Smooth muscle cell (in vitro differentiated cells): Measurements from ENCODE around the gene MYO6. TPM values are rescaled to one million over a fixed set of nuclear protein-coding genes. Genes with fewer than 3 reads are reported as not detected.

Experiments used
- DNase-seq: peaks from one replicate; lab custom pipeline; 2025; ENCODE audit not compliant: unreplicated experiment; lab: John Stamatoyannopoulos, UW
- H2AFZ ChIP-seq: fragments of 200-600 bp; sonication (generic); 2 replicates; pipeline ENCODE4 v1.6.0; 2016; ENCODE audit warnings: antibody characterized with exemption, low read depth, mild to moderate bottlenecking
- H3F3A ChIP-seq: fragments of 200-600 bp; sonication (generic); 2 replicates; pipeline ENCODE4 v1.6.0; 2017; ENCODE audit warnings: antibody characterized with exemption, low read depth
- H3K27ac ChIP-seq: fragments of 200-600 bp; sonication (generic); 2 replicates; pipeline ENCODE4 v1.5.1; 2016; ENCODE audit warnings: low read depth, mild to moderate bottlenecking
- H3K27me3 ChIP-seq: fragments of 200-600 bp; sonication (generic); 2 replicates; pipeline ENCODE4 v1.6.1; 2016; ENCODE audit warnings: low read depth, mild to moderate bottlenecking
- H3K36me3 ChIP-seq: fragments of 200-600 bp; sonication (generic); 2 replicates; pipeline ENCODE4 v1.5.1; 2016; ENCODE audit warnings: low read depth
- H3K4me1 ChIP-seq: fragments of 200-600 bp; sonication (generic); 2 replicates; pipeline ENCODE4 v1.5.1; 2016; ENCODE audit warnings: low read depth
- H3K4me2 ChIP-seq: fragments of 200-600 bp; sonication (generic); 2 replicates; pipeline ENCODE4 v1.6.0; 2016; ENCODE audit warnings: mild to moderate bottlenecking
- H3K4me3 ChIP-seq: fragments of 200-600 bp; sonication (generic); 2 replicates; pipeline ENCODE4 v1.5.1; 2016; ENCODE audit warnings: mild to moderate bottlenecking
- H3K79me2 ChIP-seq: fragments of 200-600 bp; sonication (generic); 2 replicates; pipeline ENCODE4 v1.6.0; 2016; ENCODE audit warnings: low read depth, mild to moderate bottlenecking
- H3K9ac ChIP-seq: fragments of 200-600 bp; sonication (generic); 2 replicates; pipeline ENCODE4 v1.6.0; 2016; ENCODE audit warnings: low read depth
- H3K9me3 ChIP-seq: fragments of 200-600 bp; sonication (generic); replicated peaks from 2 replicates; pipeline ENCODE4 v1.5.1; 2016; ENCODE audit warnings: low read depth
- H4K20me1 ChIP-seq: fragments of 200-600 bp; sonication (generic); 2 replicates; pipeline ENCODE4 v1.6.0; 2016; ENCODE audit warnings: low read depth
- WGBS: methylation state at CpG from one replicate; pipeline ENCODE4 v1.1.7; 2016; ENCODE audit warnings: low lambda C conversion rate; 5-methylcytosine and 5-hydroxymethylcytosine counted together
- polyA plus RNA-seq: library from polyadenylated mRNA; unstranded; fragments of >200 nt; fragmentation: Nextera tagmentation; extraction: Ambion mirVana; gene quantifications from 2 replicates; pipeline ENCODE4 v1.2.1, GENCODE V29; 2016
- total RNA-seq: library from RNA; depleted of rRNA; stranded (reverse); fragments of >200 nt; gene quantifications from 2 replicates; pipeline ENCODE4 v1.2.3, GENCODE V29; 2014
- TF ChIP-seq, protein P1 (sequence below): fragments of 200-600 bp; sonication (generic); IDR thresholded peaks from 2 replicates; pipeline ENCODE4 v1.5.1; 2017; ENCODE audit warnings: borderline replicate concordance, mild to moderate bottlenecking, antibody characterized with exemption; ENCODE audit not compliant: insufficient read depth, poor library complexity, severe bottlenecking

Gene MYO6
- total and polyA plus RNA-seq, 2 experiments from 2014 or later, result 10.6 to 22.1 TPM

- H3K4me2 ChIP-seq, result no peak overlapping the region
- H4K20me1 ChIP-seq, result no peaks in the 10 kb centered on the region
- no peak overlapping the region for H3K27ac ChIP-seq
- H3K27me3 ChIP-seq, result no peaks in the 10 kb centered on the region
- peaks cover 14% of the 10 kb centered on the region for H3K4me1 ChIP-seq
- no peak for DNase-seq
- no peaks in the 10 kb centered on the region for H3K9me3 ChIP-seq
- TF ChIP-seq, protein P1, sequence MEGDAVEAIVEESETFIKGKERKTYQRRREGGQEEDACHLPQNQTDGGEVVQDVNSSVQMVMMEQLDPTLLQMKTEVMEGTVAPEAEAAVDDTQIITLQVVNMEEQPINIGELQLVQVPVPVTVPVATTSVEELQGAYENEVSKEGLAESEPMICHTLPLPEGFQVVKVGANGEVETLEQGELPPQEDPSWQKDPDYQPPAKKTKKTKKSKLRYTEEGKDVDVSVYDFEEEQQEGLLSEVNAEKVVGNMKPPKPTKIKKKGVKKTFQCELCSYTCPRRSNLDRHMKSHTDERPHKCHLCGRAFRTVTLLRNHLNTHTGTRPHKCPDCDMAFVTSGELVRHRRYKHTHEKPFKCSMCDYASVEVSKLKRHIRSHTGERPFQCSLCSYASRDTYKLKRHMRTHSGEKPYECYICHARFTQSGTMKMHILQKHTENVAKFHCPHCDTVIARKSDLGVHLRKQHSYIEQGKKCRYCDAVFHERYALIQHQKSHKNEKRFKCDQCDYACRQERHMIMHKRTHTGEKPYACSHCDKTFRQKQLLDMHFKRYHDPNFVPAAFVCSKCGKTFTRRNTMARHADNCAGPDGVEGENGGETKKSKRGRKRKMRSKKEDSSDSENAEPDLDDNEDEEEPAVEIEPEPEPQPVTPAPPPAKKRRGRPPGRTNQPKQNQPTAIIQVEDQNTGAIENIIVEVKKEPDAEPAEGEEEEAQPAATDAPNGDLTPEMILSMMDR, result no peak
- no peaks in the 10 kb centered on the region for H3K36me3 ChIP-seq
- H3K4me3 ChIP-seq, result no peak overlapping the region
- no peaks in the 10 kb centered on the region for H3K79me2 ChIP-seq
- H3F3A ChIP-seq, result no peaks in the 10 kb centered on the region
- WGBS, result 56% methylated on average over 4 of the region's 4 CpGs
- H3K9ac ChIP-seq, result no peak overlapping the region
- H2AFZ ChIP-seq, result peak overlapping the region; percentile 19
Observed at GRCh38 chr6:75946146-75946831, 197.2 kb downstream of the MYO6 start.

DNA sequence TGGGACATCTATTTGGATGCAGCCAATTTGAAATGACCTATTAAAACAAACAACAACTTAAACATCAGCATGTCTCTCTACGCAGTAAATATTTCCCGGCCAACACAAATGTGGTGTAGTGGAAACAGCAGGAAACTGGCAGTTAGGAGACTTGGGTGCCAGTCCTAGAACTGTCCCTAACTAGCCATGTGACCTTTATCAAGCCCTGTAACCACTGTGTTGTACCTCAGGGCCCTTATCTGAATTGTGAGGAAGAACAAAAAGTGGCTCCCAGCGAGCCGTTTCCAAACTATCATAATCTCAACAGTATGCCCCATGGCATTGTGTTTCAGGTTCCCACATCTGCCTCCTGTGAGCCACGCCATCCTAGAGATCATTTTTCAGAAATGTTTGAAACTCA, 198.9 kb downstream of the MYO6 start:
- DNase-seq, result no peak
- H3K9ac ChIP-seq, result no peak overlapping the region
- peaks cover 14% of the 10 kb centered on the region for H3K4me1 ChIP-seq
- no peak overlapping the region for H3K4me2 ChIP-seq
- TF ChIP-seq, protein P1, result no peak
- no peak overlapping the region for H3K4me3 ChIP-seq
- 93% methylated on average over 5 of the region's 5 CpGs for WGBS
- H3F3A ChIP-seq, result no peaks in the 10 kb centered on the region
- H2AFZ ChIP-seq, result no peak overlapping the region
- no peaks in the 10 kb centered on the region for H3K27me3 ChIP-seq
- no peaks in the 10 kb centered on the region for H3K36me3 ChIP-seq
- no peak overlapping the region for H3K27ac ChIP-seq
- no peaks in the 10 kb centered on the region for H3K9me3 ChIP-seq
- no peaks in the 10 kb centered on the region for H4K20me1 ChIP-seq
- H3K79me2 ChIP-seq, result no peaks in the 10 kb centered on the region

DNA sequence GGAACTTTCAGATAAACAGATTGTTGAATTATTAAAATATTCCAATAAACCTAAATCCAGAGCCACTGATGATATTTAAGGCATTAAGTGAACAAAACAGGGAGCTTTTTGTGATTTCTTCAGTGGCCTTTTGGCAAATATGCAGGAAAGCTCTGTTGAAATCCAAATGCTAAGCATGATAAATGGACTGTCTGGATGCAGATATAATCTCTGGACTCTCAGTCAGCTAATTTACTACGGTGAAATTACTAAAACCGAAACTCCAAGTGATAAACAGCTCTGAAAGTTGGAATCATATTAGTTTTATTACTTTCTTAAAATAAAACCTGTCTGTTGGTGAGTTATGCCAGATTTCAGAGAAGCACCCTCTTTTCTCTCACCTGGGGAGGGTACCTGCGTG, 203.1 kb downstream of the MYO6 start:
- H3K27ac ChIP-seq, result peak overlapping the region; percentile 48
- H3K79me2 ChIP-seq, result no peaks in the 10 kb centered on the region
- H3K9me3 ChIP-seq, result no peaks in the 10 kb centered on the region
- no peaks in the 10 kb centered on the region for H3K36me3 ChIP-seq
- no peak overlapping the region for H3K9ac ChIP-seq
- TF ChIP-seq, protein P1, result no peak
- peak overlapping the region; percentile 12 for H3K4me2 ChIP-seq
- H3K4me3 ChIP-seq, result no peak overlapping the region
- 48% methylated on average over 3 of the region's 3 CpGs for WGBS
- H2AFZ ChIP-seq, result no peak overlapping the region
- H3K4me1 ChIP-seq, result no peaks in the 10 kb centered on the region
- H4K20me1 ChIP-seq, result no peaks in the 10 kb centered on the region
- no peaks in the 10 kb centered on the region for H3F3A ChIP-seq
- no peaks in the 10 kb centered on the region for H3K27me3 ChIP-seq
- DNase-seq, result no peak

DNA sequence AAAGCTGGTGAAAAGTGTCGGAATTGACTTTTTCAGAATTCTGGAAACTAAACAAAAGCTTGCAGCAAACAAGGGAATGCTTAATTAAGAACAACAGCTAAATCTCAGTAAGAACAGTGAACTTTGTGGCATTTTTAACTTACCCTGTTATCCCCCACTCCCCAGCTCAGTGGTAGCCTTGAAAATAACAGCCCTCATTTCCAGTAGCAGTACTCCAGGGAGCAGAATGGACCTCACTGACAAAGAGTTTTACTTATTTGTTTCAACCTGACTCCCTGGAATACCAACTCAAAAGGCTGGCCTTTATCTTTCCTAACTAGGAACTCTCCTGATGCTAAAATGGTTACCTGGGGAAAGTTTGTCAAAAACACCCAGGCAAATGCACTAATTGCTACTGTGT, 214.5 kb downstream of the MYO6 start:
- Histone ChIP-seq H3K9ac (no peak overlapping the region), H4K20me1 (no peaks in the 10 kb centered on the region), H3F3A (no peaks in the 10 kb centered on the region), H3K79me2 (no peaks in the 10 kb centered on the region), H3K9me3 (no peaks in the 10 kb centered on the region), H2AFZ (no peak overlapping the region), H3K4me3 (no peak overlapping the region), H3K4me2 (no peak overlapping the region), H3K36me3 (no peaks in the 10 kb centered on the region), H3K4me1 (no peaks in the 10 kb centered on the region), H3K27ac (no peak overlapping the region), H3K27me3 (no peaks in the 10 kb centered on the region)
- 94% methylated on average over 1 of the region's 1 CpG for WGBS
- TF ChIP-seq, protein P1, result no peak
- no peak for DNase-seq
